GM12865 (cell line): Measurements from ENCODE around the gene FOXJ3.

ENCODE experiments used
- DNase-seq: peaks from one replicate; pipeline ENCODE4 v3.0.0; 2010; ENCODE audit warnings: low read depth
- H3K4me3 ChIP-seq: 2 replicates; pipeline ENCODE4 v1.5.1; 2011; ENCODE audit warnings: mild to moderate bottlenecking, low read depth, low read length, control low read depth
- TF ChIP-seq, protein P1 (sequence below): IDR thresholded peaks from 2 replicates; pipeline ENCODE4 v1.5.1; 2011; ENCODE audit warnings: low read length, control low read depth, low read depth, inconsistent platforms; ENCODE audit not compliant: insufficient read depth; ENCODE audit errors: missing control alignments

Gene FOXJ3

DNA sequence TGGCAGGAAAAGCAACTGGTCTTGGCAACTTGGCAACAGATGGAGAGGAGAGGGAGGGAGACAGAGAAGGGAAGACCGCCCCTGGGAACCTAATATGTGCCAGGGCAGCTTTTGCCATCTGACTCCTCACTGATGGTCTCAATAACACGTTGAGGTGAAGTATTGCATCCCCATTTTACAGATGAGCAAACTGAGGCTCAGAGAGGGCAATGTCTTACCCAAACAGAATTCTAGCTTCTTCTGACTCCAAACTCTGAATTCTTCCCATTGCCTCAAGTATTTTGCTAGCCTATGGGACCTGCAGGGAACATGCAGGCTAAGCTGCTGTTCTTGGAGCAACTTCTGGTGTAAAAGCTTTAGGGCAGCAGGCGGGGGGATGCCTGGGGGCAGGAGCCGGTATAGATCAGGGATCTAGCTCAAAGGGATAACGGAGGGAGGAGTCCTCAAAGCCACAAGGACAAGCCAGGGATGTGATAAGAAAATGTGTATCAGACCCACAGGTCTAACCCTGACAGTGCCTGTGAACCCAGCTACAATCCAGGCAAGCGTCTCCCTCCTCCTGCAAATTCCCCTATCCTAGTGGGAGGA is 163.3 kb downstream of the FOXJ3 start:
- no peak for DNase-seq
- TF ChIP-seq, protein P1, sequence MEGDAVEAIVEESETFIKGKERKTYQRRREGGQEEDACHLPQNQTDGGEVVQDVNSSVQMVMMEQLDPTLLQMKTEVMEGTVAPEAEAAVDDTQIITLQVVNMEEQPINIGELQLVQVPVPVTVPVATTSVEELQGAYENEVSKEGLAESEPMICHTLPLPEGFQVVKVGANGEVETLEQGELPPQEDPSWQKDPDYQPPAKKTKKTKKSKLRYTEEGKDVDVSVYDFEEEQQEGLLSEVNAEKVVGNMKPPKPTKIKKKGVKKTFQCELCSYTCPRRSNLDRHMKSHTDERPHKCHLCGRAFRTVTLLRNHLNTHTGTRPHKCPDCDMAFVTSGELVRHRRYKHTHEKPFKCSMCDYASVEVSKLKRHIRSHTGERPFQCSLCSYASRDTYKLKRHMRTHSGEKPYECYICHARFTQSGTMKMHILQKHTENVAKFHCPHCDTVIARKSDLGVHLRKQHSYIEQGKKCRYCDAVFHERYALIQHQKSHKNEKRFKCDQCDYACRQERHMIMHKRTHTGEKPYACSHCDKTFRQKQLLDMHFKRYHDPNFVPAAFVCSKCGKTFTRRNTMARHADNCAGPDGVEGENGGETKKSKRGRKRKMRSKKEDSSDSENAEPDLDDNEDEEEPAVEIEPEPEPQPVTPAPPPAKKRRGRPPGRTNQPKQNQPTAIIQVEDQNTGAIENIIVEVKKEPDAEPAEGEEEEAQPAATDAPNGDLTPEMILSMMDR = no peak
- H3K4me3 ChIP-seq = no peak overlapping the region

DNA sequence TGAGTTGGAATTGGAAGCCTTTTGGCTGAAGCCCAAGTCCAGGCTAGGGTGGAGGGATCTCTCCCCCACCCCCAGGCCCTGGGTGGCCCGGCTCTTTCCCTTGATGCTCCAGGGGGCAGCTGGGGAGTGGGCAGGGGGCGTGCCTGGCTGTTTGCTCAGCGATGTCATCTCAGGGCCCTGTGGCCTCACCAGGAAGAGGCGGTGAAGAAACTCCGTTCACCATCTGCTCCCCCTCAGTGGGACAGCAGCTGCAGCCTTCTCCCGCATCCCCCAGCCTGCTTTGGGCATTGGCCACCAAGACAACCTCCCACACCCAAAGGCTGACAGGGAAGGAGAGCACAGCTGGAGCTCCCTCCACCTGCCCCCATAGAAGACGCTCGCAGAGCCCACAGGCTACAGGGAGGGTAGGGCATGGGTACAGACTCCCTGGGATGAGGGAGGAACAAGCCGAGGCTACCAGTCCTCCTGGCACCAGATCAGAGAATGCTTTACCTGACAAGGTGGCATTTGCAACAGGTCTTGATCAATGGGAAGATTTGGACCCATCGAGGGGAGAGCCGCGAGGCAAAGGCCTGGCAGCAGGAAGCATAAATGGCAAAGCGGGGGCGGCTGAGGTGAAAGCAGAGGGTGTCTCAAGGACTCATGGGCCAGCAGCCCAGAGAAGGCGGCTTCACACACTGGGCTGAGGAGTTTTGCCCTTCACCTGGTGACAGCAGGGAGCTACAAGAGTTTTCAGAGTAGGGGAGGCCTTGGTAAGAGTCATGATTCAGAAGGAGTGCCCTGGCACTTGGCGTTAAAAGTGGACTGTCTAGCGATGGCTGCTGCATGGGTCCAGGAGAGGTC is 164.0 kb downstream of the FOXJ3 start:
- DNase-seq = no peak
- TF ChIP-seq, protein P1 = no peak

DNA sequence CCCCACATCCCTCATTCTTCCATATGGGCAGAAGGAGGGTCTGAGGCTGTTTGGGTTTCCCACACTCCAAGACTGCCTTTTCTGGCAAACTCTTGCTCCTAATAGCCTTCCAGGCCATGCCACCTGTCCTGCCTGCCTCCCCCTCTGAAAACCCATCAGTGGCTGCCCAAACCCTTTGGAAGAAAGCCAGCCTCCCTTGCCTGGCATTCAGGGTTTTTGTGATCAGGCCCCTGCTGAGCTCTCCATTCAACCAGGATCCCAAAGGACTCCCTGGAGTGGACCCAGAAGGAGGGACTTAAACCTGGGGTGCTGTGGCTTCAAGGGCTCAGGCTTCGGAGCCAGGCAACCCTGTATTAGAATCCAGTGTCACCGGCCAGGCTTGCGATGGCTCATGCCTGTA is 166.3 kb downstream of the FOXJ3 start:
- no peak for DNase-seq
- no peak overlapping the region for H3K4me3 ChIP-seq
- TF ChIP-seq, protein P1 = no peak

More for the DNA sequence above, 164.0 kb downstream of the FOXJ3 start:
- H3K4me3 ChIP-seq = no peak overlapping the region

DNA sequence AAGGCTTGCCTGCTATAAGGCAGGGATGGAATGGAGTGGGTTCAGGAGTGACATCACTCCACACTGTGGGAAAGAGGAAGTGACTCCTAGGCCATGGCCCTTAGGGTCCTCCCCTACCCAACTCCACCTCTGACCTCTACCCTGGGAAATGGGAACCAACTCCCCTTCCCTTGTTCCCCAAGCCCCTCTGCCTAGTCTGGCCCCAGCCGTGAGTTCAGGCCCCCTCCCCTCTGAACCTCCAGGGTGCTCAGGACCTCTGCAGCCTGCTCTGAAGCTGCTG is 166.7 kb downstream of the FOXJ3 start:
- H3K4me3 ChIP-seq = no peak overlapping the region
- TF ChIP-seq, protein P1 = no peak
- DNase-seq = no peak

DNA sequence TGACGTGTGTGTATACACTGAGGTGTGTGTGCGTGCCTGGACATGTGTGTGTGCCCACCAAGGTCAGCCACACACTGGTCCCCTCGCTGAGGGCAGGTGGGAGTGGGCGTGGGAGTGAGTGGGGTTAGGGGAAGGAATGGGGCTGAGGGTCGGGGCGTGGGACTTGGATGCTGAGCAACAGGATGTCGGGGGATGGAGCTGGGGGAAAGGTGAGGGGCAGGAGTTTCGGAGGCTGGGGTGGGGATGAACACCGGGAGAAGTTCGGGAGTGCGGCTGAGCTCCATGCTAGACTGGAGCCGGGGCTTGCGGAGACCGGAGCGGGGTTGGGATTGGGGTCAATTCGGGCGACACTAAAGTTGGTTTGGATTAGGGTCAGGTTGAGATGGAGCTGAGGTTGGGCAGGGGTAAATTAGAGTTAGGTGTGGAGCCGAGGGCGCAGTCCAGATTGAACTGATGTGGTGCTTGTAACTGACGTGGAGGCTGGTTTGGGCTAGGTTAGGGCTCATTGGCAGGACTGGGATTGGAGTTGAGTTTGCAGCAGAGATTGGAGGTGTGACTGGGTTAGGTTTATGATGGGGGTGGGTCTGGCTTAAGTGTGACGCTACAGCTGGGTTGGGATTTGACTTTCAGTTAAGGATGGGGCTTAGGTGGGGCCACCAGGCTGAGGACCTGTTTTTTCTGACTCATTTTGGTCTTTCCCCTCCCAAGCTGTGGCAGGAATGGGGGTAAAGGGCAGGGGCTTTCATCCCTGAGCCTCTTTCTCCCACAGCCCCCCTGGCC is 167.2 kb downstream of the FOXJ3 start:
- DNase-seq = no peak
- TF ChIP-seq, protein P1 = no peak
- H3K4me3 ChIP-seq = no peak overlapping the region

DNA sequence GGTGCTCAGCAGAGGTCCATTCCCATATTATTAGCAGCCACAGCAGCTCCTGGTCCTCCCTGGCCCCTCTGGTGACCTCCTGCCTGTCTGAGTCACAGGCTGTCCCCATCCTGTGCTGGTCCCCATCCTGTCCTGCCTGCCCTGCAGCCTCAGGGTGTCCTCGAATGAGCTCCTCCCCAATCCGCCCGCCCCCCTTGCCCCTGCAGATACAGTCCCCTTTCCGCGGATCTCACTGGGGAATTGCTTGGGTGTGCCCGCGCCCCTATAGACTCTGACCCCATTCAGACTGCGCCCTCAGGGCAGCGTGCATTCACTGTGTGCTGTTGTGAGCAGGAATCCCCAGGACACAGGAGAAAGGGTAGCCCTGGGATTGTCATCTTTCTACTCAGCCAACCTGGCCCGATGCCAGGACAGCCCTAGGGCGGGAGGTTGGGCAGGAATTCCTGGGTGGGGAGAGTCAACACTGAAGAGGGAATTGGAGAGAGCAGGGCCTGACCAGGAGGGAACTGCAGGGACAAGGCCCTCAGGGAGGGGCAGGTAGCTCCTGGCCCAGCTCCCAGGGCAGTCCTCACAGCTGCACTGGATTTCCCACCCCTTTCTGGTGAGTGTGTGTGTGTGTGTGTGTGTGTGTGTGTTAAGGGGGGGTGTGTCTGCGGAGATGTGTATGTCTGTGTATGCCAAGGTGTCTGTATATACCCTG is 169.4 kb downstream of the FOXJ3 start:
- H3K4me3 ChIP-seq = no peak overlapping the region
- TF ChIP-seq, protein P1 = no peak
- DNase-seq = no peak
